Hepatocyte (in vitro differentiated cells): ENCODE data around the gene SLAIN2.

Experiments used
- EZH2 ChIP-seq: fragments of 200-600 bp; sonication (generic); IDR thresholded peaks from 2 replicates; pipeline ENCODE4 v1.6.1; 2016; ENCODE audit warnings: antibody characterized with exemption, mild to moderate bottlenecking, borderline replicate concordance
- TF ChIP-seq, protein P1 (sequence below): fragments of 200-600 bp; sonication (generic); IDR thresholded peaks from 2 replicates; pipeline ENCODE4 v1.5.1; 2016; ENCODE audit warnings: antibody characterized with exemption, mild to moderate bottlenecking; ENCODE audit not compliant: poor library complexity

GRCh38 chr4:48334236-48334635 is 7.1 kb upstream of the SLAIN2 start:
- TF ChIP-seq, protein P1, sequence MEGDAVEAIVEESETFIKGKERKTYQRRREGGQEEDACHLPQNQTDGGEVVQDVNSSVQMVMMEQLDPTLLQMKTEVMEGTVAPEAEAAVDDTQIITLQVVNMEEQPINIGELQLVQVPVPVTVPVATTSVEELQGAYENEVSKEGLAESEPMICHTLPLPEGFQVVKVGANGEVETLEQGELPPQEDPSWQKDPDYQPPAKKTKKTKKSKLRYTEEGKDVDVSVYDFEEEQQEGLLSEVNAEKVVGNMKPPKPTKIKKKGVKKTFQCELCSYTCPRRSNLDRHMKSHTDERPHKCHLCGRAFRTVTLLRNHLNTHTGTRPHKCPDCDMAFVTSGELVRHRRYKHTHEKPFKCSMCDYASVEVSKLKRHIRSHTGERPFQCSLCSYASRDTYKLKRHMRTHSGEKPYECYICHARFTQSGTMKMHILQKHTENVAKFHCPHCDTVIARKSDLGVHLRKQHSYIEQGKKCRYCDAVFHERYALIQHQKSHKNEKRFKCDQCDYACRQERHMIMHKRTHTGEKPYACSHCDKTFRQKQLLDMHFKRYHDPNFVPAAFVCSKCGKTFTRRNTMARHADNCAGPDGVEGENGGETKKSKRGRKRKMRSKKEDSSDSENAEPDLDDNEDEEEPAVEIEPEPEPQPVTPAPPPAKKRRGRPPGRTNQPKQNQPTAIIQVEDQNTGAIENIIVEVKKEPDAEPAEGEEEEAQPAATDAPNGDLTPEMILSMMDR = no peak
- no peak for TF ChIP-seq EZH2
